Omental fat pad (tissue), 4 donors: Measurements from ENCODE around the gene SFXN1. TPM values are rescaled to one million over a fixed set of nuclear protein-coding genes. Genes with fewer than 3 reads are reported as not detected.
"Not testable (repeated sequence)": the region's sequence is repeated elsewhere in the genome, so short reads cannot be mapped to it uniquely, and the experiment has no call there.

Experiments used
- ATAC-seq: fragments of 150-250 bp; one replicate; pipeline ENCODE4 v1.9.1; 2016; ENCODE audit warnings: mild to moderate bottlenecking, moderate library complexity; ENCODE audit not compliant: low FRiP score
- DNase-seq: peaks from one replicate; pipeline ENCODE4 v3.0.0-alpha.2; 2019; ENCODE audit warnings: low spot score
- CTCF ChIP-seq, 3 donors: fragments of 450-650 bp; IDR thresholded peaks; one replicate each; pipeline ENCODE4 v1.5.1; 2016 to 2017; ENCODE audit warnings: antibody characterized with exemption in 3 of 3, mild to moderate bottlenecking in 3 of 3, moderate library complexity in 2 of 3
- total RNA-seq, 4 donors: library from RNA; depleted of rRNA; stranded (reverse); fragments of >200 nt; gene quantifications; one replicate each; pipeline ENCODE4 v1.1.0, GENCODE V29; 2016

The SFXN1 gene
- total RNA-seq, 4 donors from 2014 or later, result 18.8 to 32.6 (median 23.7) TPM

GRCh38 chr5:175526691-175527090, 48.3 kb downstream of the SFXN1 start:
- DNase-seq, result no peak
- no peak for ATAC-seq
- no peak for TF ChIP-seq CTCF (IDR thresholded peaks at IDR 0.05)

DNA sequence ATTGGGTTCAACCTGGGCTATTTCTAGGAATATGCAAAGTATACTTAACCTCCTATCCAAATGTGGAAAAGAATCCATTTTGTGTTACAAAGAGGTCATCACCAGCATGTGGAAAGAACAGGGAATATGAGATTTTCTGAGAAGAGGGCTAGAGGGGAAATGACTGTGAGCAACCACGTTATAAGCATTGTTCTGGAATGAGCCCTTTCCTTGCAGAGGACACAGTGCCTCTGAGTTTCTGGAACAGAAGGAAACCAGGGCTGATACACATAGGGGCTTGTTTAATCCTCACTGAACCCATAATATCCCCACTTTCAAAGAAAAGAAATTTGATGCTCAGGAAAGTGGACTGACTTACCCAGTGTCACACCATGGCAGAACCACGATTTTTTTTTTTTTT, 53.0 kb downstream of the SFXN1 start:
- TF ChIP-seq CTCF (IDR thresholded peaks at IDR 0.05), result no peak
- ATAC-seq (no peak), DNase-seq (no peak)

DNA sequence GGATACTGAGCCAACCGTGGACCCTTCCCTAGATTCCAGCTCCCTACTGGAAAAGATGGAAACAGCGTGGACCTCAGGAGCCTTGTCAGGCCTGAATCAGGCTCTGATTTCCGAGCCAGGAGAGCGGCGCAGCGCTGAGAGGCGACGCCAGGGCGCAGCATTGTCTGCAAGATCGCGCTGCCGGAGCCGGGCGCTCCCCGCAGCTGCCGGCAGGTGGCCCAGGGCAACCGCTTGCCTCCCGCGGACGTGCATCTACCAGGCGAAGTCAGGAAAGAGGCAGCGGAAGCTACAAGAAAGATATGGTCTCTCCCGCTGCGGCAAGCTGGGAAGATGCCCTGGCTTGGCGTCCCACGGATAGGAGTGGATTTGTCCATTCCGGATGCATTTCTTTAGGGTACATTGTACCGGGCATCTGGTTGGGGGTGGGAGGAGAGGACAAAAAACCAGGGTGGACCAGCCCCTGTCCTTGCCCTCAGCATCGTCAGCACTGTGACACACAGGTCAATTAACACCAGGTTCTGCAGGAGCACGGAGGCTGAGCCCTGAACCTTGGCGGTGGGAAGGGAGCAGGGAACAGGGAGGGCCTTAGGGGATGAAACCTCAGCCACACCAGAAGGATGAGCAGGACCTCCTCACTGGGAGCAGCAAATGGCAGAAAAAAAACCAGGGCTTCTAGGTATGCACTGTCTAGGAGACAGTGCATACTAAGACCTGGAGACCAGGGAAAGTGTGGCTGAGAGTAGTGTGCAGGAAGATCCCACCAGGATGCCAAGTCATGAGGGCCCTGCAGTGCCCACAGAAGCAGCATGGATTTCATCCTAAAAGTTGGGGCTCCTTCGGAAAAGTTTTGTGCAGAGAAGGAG, 55.9 kb downstream of the SFXN1 start:
- TF ChIP-seq CTCF (IDR thresholded peaks at IDR 0.05), result peak in 2 of 3 donors; percentile 42 to 85
- DNase-seq (peak; percentile 29), ATAC-seq (peak; percentile 71)

GRCh38 chr5:175535331-175535730, 57.0 kb downstream of the SFXN1 start:
- not testable (repeated sequence) for ATAC-seq, DNase-seq

- ATAC-seq (no peak), DNase-seq (no peak)
- TF ChIP-seq CTCF (IDR thresholded peaks at IDR 0.05), result no peak
These were observed 57.4 kb downstream of the SFXN1 start for GRCh38 chr5:175535796-175536195.

- DNase-seq (no peak), ATAC-seq (no peak)
- TF ChIP-seq CTCF (IDR thresholded peaks at IDR 0.05), result no peak
These were observed 60.2 kb downstream of the SFXN1 start for GRCh38 chr5:175538576-175538975.

GRCh38 chr5:175539936-175540335, 61.6 kb downstream of the SFXN1 start:
- no peak for DNase-seq
- ATAC-seq, result no peak
- no peak for TF ChIP-seq CTCF (IDR thresholded peaks at IDR 0.05)
